GM23248 (cell line): ENCODE measurements around the gene FDXACB1.

Source experiments
- EZH2 ChIP-seq: fragments of 200-600 bp; sonication (generic); IDR thresholded peaks from 2 replicates; pipeline ENCODE4 v1.6.1; 2018; ENCODE audit warnings: antibody characterized with exemption, mild to moderate bottlenecking; ENCODE audit not compliant: insufficient read depth, poor library complexity, severe bottlenecking
- EZH2phosphoT487 ChIP-seq: fragments of 200-600 bp; sonication (generic); IDR thresholded peaks from 2 replicates; pipeline ENCODE4 v1.6.1; 2018; ENCODE audit warnings: antibody characterized with exemption, moderate library complexity, mild to moderate bottlenecking, low read depth; ENCODE audit not compliant: insufficient read depth

GRCh38 chr11:111905411-111905810 is 26.4 kb upstream of the FDXACB1 start:
- TF ChIP-seq EZH2, result no peak
- TF ChIP-seq EZH2phosphoT487, result no peak
